SK-N-SH treated with all-trans-retinoic acid at 6 μM for 48 hours (cell line): ENCODE data around the gene HDAC8.

Experiments used
- ARNTL ChIP-seq: fragments of 450-650 bp; formaldehyde crosslinking; IDR thresholded peaks from 2 replicates; pipeline ENCODE4 v1.5.0; 2020; ENCODE audit warnings: low read depth, mild to moderate bottlenecking, moderate library complexity, borderline replicate concordance
- BACH2 ChIP-seq: fragments of 250-450 bp; sonication (Bioruptor Pico); IDR thresholded peaks from 2 replicates; pipeline ENCODE4 v1.9.0; 2021; ENCODE audit warnings: mild to moderate bottlenecking, borderline replicate concordance
- CREB5 ChIP-seq: fragments of 250-450 bp; sonication (Bioruptor Pico); IDR thresholded peaks from 2 replicates; pipeline ENCODE4 v1.5.1; 2020; ENCODE audit warnings: low read depth, mild to moderate bottlenecking, moderate library complexity
- GLIS3 ChIP-seq: fragments of 250-450 bp; sonication (Bioruptor Pico); IDR thresholded peaks from 2 replicates; pipeline ENCODE4 v1.5.0; 2020; ENCODE audit warnings: mild to moderate bottlenecking, moderate library complexity
- ISL1 ChIP-seq: fragments of 250-450 bp; sonication (Bioruptor Pico); IDR thresholded peaks from 2 replicates; pipeline ENCODE4 v2.1.2; 2022; ENCODE audit warnings: mild to moderate bottlenecking, moderate library complexity
- OSR1 ChIP-seq: fragments of 250-450 bp; sonication (Bioruptor Pico); IDR thresholded peaks from 2 replicates; pipeline ENCODE4 v1.8.0; 2022; ENCODE audit warnings: moderate library complexity, mild to moderate bottlenecking, inconsistent platforms
- PPARA ChIP-seq: fragments of 250-450 bp; sonication (Bioruptor Pico); IDR thresholded peaks from 2 replicates; pipeline ENCODE4 v1.5.0; 2020; ENCODE audit warnings: mild to moderate bottlenecking, borderline replicate concordance
- ZFP3 ChIP-seq: fragments of 250-450 bp; sonication (Bioruptor Pico); IDR thresholded peaks from 2 replicates; pipeline ENCODE4 v1.5.0; 2020; ENCODE audit warnings: mild to moderate bottlenecking, moderate library complexity
- ZNF565 ChIP-seq: fragments of 450-650 bp; formaldehyde crosslinking; conservative IDR thresholded peaks from 2 replicates; pipeline ENCODE4 v1.5.0; 2020; ENCODE audit warnings: low read depth, mild to moderate bottlenecking, moderate library complexity
- TF ChIP-seq, protein P1 (sequence below): fragments of 250-450 bp; sonication (Bioruptor Pico); IDR thresholded peaks from 2 replicates; pipeline ENCODE4 v1.8.0; 2021; ENCODE audit warnings: low read depth, mild to moderate bottlenecking, moderate library complexity, borderline replicate concordance

GRCh38 chrX:72282302-72282701 is 290.3 kb downstream of the HDAC8 start:
- TF ChIP-seq, protein P1, sequence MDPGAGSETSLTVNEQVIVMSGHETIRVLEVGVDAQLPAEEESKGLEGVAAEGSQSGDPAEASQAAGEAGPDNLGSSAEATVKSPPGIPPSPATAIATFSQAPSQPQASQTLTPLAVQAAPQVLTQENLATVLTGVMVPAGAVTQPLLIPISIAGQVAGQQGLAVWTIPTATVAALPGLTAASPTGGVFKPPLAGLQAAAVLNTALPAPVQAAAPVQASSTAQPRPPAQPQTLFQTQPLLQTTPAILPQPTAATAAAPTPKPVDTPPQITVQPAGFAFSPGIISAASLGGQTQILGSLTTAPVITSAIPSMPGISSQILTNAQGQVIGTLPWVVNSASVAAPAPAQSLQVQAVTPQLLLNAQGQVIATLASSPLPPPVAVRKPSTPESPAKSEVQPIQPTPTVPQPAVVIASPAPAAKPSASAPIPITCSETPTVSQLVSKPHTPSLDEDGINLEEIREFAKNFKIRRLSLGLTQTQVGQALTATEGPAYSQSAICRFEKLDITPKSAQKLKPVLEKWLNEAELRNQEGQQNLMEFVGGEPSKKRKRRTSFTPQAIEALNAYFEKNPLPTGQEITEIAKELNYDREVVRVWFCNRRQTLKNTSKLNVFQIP (CRISPR knock-in tag) = no peak
- TF ChIP-seq BACH2 (CRISPR knock-in tag) (no peak), CREB5 (CRISPR knock-in tag) (no peak), ISL1 (CRISPR knock-in tag) (no peak), OSR1 (no peak), ARNTL (no peak), ZFP3 (CRISPR knock-in tag) (no peak), PPARA (no peak), ZNF565 (CRISPR knock-in tag) (no peak), GLIS3 (no peak)
